Activated CD4-positive, alpha-beta T cell treated with anti-CD3 and anti-CD28 coated beads for 4 hours (primary cell): ENCODE results near the gene EIF5AL1.
"Not testable (repeated sequence)": the region's sequence is repeated elsewhere in the genome, so short reads cannot be mapped to it uniquely, and the experiment has no call there.

ENCODE experiments used
- DNase-seq, 2 donors: peaks; one replicate each; pipeline ENCODE4 v3.0.0-alpha.2; 2020

EIF5AL1 gene

GRCh38 chr10:79511891-79512583 lies at the start of gene EIF5AL1:
Gene EIF5AL1 (plus strand): TSS chr10:79512533. CDS start chr10:79512650, 117 bp downstream.
- DNase-seq: not testable (repeated sequence)

- DNase-seq: no peak
Measured at GRCh38 chr10:79463578-79464496, 48.5 kb upstream of the EIF5AL1 start.

- DNase-seq: no peak
Measured at GRCh38 chr10:79465341-79465740, 47.0 kb upstream of the EIF5AL1 start.

GRCh38 chr10:79468015-79468560 lies 44.2 kb upstream of the EIF5AL1 start:
- DNase-seq: no peak

DNA sequence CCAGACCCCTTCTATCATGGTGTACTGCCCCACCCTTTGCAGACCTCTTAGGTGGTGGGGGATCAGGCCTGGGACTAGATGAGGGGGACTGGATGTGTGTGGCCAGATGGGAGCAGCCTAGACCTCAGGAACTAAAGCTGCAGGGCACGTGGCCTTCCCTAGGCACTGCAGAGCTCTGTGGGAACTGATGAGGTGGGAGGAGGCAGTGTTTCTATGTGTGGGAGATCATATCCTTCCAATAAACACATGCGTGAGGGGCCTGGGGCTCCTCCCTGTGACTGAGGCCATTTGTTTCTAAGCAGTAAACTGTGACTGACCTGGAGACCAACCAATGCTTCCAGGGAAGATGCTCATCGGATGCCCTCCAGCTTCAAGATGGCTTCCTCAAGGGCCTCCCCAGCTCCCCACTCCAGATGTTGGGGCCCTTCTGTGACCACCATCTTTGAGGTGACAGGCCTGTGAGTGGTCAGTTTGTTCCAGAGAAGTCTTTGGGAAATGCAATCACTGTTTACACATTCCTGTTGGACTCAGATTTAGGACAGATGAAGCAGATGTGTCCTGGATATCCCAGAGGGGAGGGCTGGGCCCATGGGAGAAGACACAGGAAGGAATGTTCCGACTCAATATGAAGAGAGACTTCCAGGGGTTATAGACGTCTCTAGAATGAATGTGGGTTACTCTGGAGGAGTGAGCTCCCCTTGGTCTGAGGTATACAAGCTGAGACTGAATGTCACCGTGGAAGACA lies 43.3 kb upstream of the EIF5AL1 start:
- DNase-seq: no peak

DNA sequence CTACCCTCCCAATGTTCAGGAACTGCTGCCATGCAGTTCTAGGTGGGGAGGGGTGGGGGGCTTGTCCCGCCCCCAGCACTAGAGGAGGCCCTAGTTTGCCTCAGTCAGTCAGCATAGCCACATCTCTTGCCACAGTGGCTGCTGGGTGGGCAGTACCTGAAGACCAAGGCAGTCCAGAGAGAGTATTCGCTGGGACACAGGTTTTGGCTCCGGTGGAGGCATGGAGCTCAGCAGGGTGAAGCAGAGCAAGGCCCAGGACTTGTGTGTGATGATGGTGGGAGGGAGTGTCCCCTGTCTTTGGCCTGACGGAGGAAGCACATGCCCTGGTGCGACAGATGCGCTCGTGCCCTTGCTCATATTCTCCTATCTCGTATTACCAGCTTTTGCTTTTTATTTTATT lies 42.2 kb upstream of the EIF5AL1 start:
- no peak for DNase-seq

DNA sequence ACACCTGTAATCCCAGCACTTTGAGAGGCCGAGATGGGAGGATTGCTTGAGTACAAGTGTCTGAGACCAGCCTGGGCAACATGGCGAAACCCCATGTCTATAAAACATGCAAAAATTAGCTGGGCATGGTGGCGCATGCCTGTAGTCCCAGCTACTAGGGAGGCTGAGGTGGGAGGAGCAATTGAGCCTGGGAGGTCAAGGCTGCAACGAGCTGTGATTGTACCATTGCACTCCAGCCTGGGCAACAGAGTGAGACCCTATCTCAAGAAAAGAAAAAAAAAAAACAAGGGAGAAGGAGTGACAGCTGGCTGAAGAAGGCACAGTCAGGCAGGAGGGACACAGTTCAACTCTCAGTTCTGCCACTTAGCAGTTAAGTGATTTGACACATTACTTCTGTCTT lies 40.6 kb upstream of the EIF5AL1 start:
- no peak for DNase-seq

- DNase-seq: no peak
Measured at GRCh38 chr10:79472449-79472848, 39.9 kb upstream of the EIF5AL1 start.

- DNase-seq: no peak
Measured at GRCh38 chr10:79472951-79473350, 39.4 kb upstream of the EIF5AL1 start.

DNA sequence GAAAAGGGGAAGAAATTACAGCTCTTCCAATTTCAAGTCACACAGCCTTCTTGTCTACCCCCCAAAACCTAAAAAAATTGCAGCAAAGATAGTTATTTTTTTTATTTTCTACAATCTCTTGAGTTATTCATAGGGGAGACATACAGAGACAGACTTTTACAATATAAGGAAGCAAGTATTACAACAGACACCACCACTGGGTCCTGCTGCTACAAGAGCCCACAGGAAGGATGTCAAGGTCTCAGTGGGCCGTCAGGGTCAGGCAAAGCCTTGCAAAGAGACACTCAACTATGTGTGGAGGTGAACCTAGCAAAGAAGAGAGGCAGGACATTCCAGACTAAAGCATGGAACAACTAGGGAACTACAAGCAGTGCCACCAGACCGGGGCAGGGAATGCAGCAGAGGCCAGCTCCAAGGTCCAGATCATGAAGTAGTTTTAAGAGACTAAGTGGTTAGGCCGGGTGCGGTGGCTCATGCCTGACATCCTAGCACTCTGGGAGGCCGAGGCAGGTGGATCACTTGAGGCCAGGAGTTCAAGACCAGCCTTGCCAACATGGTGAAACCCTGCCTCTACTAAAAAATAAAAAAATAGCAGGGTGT lies 38.7 kb upstream of the EIF5AL1 start:
- no peak for DNase-seq

DNA sequence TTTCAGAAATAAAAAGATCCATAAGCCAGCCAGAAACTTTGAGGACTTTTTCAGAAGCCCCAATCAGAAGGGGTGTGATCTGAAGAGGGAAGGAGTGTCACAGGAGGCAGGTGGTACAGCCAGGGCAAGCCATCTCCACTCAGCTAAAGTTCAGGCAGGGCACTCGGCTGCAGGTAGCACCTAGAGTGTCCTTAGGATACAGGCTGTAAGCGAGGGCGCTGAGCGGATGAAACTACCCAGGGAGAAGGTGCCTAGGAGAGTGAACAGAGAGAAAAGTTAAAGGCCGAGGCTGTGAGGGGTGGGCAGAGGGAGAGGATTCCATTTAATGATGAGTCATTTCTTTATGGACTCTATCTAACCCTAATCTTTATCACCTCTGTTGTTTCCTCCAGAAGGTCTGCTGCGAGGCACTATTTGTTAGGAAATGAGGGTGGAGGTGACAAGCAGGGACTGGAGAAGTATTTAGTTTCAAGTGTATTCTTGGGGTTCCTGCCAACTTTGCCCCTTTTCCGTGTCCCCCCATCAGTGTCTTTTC lies 37.1 kb upstream of the EIF5AL1 start:
- DNase-seq: no peak

DNA sequence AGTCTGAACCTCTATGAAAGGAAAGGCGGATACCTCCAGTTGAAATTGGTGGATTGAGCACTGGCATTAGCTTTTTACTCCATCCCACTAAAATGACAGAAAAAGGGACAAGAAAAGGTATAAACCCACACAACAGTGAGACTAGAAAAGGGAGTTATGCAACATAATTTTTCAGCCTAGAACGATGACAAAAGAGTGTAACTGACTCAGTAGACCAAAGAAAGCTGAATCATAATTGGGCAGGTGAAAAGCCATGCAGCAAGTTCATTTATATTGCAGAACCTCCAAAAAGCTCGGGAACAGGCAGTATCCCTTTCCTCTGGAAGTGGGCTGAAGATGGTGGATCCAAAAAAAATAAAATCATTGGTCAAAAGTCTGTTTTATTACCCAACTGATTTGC lies 36.5 kb upstream of the EIF5AL1 start:
- no peak for DNase-seq

DNA sequence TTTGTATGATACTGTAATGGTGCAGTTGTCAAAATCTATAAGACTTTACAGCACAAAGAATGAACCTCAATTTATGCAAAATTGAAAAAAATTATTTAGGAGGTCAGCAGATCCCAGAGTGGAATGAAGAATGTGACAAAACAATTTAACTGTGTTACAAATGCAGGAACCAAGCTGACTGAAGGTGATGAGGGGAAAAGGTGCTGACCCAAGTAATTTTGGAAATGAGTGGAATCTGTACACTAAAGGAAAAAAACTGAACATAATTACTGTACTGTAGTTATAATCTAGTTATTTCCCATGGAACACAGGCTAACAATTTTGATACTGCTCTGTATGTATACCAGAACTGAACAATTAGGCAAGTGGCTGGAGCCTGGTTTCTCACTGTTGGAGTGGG lies 35.7 kb upstream of the EIF5AL1 start:
- DNase-seq: no peak

GRCh38 chr10:79477456-79477855 lies 34.9 kb upstream of the EIF5AL1 start:
- no peak for DNase-seq

DNA sequence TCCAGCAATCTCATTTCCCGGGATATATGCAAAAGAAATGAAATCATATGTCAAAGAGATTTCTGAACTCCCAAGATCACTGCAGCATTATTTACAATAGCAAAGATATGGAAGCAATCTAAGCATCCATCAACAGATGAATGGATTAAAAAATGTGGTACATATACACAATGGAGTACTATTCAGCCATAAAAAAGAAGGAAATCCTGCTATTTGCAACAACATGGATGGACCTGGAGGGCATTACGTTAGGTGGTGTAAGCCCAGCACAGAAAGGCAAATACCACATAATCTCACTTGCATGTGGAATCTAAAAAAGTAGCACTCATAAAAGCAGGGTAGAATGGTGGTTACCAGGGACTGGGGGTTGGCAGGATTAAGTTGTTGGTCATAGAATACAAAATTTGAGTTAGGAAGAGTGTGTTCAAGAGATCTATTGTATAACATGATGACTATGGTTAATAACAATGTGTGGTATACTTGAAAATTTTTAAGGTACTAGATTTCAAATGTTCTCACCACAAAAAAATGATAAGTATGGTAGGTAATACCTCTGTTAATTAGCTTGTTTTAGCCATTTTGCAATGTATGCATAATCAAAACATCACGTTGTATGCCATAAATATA lies 32.9 kb upstream of the EIF5AL1 start:
- no peak for DNase-seq

- no peak for DNase-seq
Measured at GRCh38 chr10:79482304-79482703, 30.0 kb upstream of the EIF5AL1 start.

DNA sequence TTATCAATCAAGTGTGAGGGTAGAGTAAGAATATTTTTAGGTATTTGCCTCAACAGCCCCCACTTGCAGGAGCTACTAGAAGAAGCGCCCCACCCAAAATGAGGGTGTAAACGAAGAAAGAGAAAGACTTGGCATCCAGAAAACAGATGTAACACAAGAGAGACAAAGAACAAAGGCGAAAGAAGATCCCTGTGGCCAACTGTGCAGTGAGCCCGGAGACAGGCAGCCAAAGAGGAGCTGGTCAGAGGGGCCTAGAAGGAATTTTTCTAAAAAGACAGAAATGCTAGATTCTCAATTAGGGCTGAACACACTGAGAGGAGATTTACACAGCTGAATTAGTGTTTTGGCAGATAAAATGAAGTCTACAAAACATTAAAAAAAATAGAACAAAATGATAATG lies 29.6 kb upstream of the EIF5AL1 start:
- no peak for DNase-seq

GRCh38 chr10:79483299-79483698 lies 29.0 kb upstream of the EIF5AL1 start:
- no peak for DNase-seq

DNA sequence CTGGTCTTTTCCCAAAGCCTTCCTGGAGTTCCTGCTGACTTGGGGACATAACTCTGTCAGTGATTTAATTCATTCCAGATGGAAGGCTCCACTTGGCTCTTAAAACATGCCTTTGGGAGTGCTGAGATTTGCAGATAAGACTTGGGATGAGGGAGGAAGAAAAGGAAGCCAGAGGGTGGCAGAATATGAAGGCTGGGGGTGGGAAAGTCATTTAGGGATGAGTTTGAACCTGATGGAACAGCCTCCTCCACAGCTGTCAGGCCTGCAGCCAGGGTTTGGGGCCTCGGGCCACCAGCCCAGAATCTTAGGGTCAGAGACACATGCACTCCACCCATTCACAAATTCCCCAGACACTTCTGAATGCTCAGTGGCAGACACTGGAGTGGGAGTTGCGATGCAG lies 28.4 kb upstream of the EIF5AL1 start:
- DNase-seq: no peak

DNA sequence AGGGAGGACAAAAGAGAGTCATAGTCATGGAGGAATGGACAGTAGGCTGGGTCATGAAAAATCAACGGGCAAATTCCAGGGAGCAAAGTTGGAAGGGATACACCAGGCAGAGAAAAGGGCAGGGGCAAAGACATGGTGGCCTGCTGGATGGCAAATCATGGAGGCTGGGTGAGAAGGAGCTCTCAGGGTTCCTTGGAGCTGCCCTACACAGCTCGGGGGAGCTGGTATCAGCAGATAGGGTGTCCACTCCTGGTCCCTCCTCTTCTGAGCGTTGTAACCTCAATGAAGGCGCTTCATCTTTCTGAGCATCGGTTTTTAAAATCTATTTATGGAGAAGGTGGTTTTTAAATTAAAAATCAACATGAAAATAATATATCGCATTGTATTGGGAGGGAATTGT lies 27.9 kb upstream of the EIF5AL1 start:
- no peak for DNase-seq

DNA sequence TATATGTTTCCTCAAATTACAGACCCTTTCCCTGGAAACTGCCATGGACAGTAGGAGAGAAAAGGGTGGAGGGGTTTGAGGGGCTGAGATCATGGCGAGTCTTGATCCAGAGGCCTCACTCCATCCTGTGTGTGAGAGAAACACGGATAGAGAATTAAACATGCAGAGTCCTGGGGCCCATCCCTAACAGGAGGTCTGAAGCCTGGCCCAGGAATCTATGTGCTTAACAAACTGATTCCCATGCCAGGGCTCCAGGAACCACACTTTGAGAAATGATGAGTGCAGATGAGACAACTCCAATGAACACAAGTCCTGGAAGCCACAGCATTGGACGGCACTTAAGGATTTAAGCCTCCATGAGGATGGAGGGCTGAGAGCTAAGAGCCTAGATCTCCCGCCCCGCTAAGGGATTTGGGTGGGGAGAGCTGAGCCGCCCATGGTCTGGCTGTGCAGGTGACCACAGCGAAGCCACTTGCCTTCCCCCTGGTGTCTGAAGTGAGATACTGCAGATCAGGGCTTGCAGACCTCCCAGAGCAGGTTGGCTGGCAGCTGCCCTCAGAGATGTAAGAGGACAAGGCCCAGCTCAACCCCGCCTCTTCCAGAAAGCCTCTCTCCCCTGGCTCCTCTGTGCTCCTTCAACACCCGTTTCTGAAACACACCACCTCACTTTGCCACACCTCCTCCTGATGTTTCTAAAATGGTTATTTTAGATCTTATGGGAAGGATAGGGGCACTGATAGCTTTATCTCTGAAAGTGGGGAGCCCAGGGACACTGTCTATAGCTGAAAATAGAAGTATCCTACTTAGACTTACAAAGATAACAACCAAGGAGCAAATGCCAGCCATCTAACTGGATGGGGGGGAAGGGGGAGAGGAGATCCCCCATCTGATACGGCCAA lies 24.8 kb upstream of the EIF5AL1 start:
- DNase-seq: peak in 1 of 2 donors; percentile 8
